HepG2 (cell line): ENCODE data around the gene LCAT. TPM values are rescaled to one million over a fixed set of nuclear protein-coding genes. Genes with fewer than 3 reads are reported as not detected.

Source experiments
- BHLHE40 ChIP-seq: IDR thresholded peaks from 2 replicates; pipeline ENCODE4 v1.6.1; 2011; ENCODE audit warnings: low read length, improper control_type of control experiment
- CENPT ChIP-seq: sonication (generic); formaldehyde crosslinking; IDR thresholded peaks from 2 replicates; pipeline ENCODE4 v1.8.0; 2022; ENCODE audit warnings: low read depth, mild to moderate bottlenecking, moderate library complexity, missing genetic modification reagents
- DPF2 ChIP-seq: sonication (generic); formaldehyde crosslinking; IDR thresholded peaks from 2 replicates; pipeline ENCODE4 v1.4.0; 2020; ENCODE audit warnings: mild to moderate bottlenecking, low read depth, missing genetic modification reagents, borderline replicate concordance
- ELK4 ChIP-seq: sonication (generic); formaldehyde crosslinking; IDR thresholded peaks from 2 replicates; pipeline ENCODE4 v1.9.0; 2021; ENCODE audit warnings: missing genetic modification reagents, borderline replicate concordance
- ERF ChIP-seq: IDR thresholded peaks from 2 replicates; pipeline ENCODE4 v1.6.1; 2018; ENCODE audit warnings: missing biosample characterization, missing genetic modification reagents
- GABPA ChIP-seq, 2 experiments: IDR thresholded peaks; 2 replicates each; pipeline ENCODE4 v1.6.1; 2011 to 2016; ENCODE audit warnings: low read depth in 2 of 2, low read length in 1 of 2, missing biosample characterization in 1 of 2, missing genetic modification characterization in 1 of 2
- KLF9 ChIP-seq: IDR thresholded peaks from 2 replicates; pipeline ENCODE4 v1.6.1; 2016; ENCODE audit warnings: low read depth
- NFKBIZ ChIP-seq: IDR thresholded peaks from 2 replicates; pipeline ENCODE4 v1.6.1; 2018; ENCODE audit warnings: missing genetic modification reagents, missing compliant biosample characterization
- RAD21 ChIP-seq: fragments of 450-650 bp; formaldehyde crosslinking; IDR thresholded peaks from 2 replicates; pipeline ENCODE4 v1.5.0; 2020; ENCODE audit warnings: mild to moderate bottlenecking
- RORA ChIP-seq: sonication (generic); formaldehyde crosslinking; IDR thresholded peaks from 2 replicates; pipeline ENCODE4 v1.5.0; 2020; ENCODE audit warnings: mild to moderate bottlenecking, missing genetic modification reagents, moderate library complexity
- SOX5 ChIP-seq: IDR thresholded peaks from 2 replicates; pipeline ENCODE4 v1.6.1; 2016; ENCODE audit warnings: borderline replicate concordance
- SP4 ChIP-seq: sonication (generic); formaldehyde crosslinking; IDR thresholded peaks from 2 replicates; pipeline ENCODE4 v1.8.1; 2023; ENCODE audit warnings: mild to moderate bottlenecking, missing genetic modification reagents
- TEAD2 ChIP-seq: sonication (generic); formaldehyde crosslinking; IDR thresholded peaks from 2 replicates; pipeline ENCODE4 v1.9.0; 2021; ENCODE audit warnings: missing genetic modification reagents
- ZBTB40 ChIP-seq, 2 experiments: fragments of 450-650 bp in 1 of 2; sonication (generic) in 1 of 2; formaldehyde crosslinking in 1 of 2; IDR thresholded peaks; 2 replicates each; pipeline versions ENCODE4 v1.6.1 to v1.8.0; 2016 to 2022; ENCODE audit warnings: antibody characterized with exemption in 1 of 2, mild to moderate bottlenecking in 1 of 2, missing genetic modification reagents in 1 of 2
- ZBTB7A ChIP-seq: sonication (generic); formaldehyde crosslinking; IDR thresholded peaks from 2 replicates; pipeline ENCODE4 v1.8.0; 2022; ENCODE audit warnings: mild to moderate bottlenecking, missing genetic modification reagents
- ZNF232 ChIP-seq: sonication (generic); formaldehyde crosslinking; IDR thresholded peaks from 2 replicates; pipeline ENCODE4 v1.4.0; 2020; ENCODE audit warnings: missing genetic modification reagents, borderline replicate concordance
- ZNF749 ChIP-seq: sonication (generic); formaldehyde crosslinking; IDR thresholded peaks from 2 replicates; pipeline ENCODE4 v1.8.0; 2022; ENCODE audit warnings: mild to moderate bottlenecking, missing genetic modification reagents, moderate library complexity, borderline replicate concordance
- polyA plus RNA-seq, 8 experiments: library from polyadenylated mRNA; depleted of rRNA in 3 of 8; stranded (reverse) in 7 of 8; unstranded in 1 of 8; fragments of >200 nt; fragmentation: Illumina TruSeq in 4 of 8; extraction: Trizol in 4 of 8; gene quantifications; 2 replicates each; pipeline versions ENCODE4 v1.2.1 to v1.2.3, GENCODE V29; 2011 to 2016; ENCODE audit warnings: low read depth in 4 of 8, missing spikeins in 1 of 8, mixed read lengths in 1 of 8; ENCODE audit not compliant: insufficient read depth in 1 of 8
- total RNA-seq, 5 experiments: library from RNA; depleted of rRNA; stranded (reverse); fragments of >200 nt; fragmentation: Illumina TruSeq; extraction: Trizol; gene quantifications; 2 replicates each; pipeline ENCODE4 v1.2.3, GENCODE V29; 2016; ENCODE audit warnings: low read depth in 1 of 5

LCAT gene
- total and polyA plus RNA-seq, 2 of the 13 experiments (the other 11 are each of a cell fraction or from before 2014, with no cell fraction given) = 36.1 to 38.9 TPM

- TF ChIP-seq ZBTB40 (IDR thresholded peaks at IDR 0.05) (no peak), ZBTB40 (CRISPR knock-in tag; IDR thresholded peaks at IDR 0.05) (no peak; the same call in 1 of the 2 replicates), ZBTB7A (CRISPR knock-in tag) (no peak), ZNF232 (CRISPR knock-in tag) (peak; percentile 47; the same call in 1 of the 2 replicates), GABPA (IDR thresholded peaks at IDR 0.05; ENCODE audit: low read depth, low read length) (no peak), GABPA (CRISPR knock-in tag; IDR thresholded peaks at IDR 0.05; ENCODE audit: low read depth) (no peak), RORA (CRISPR knock-in tag) (no peak), ERF (CRISPR knock-in tag) (no peak), CENPT (CRISPR knock-in tag) (no peak), ZNF749 (no peak), NFKBIZ (CRISPR knock-in tag) (no peak), BHLHE40 (peak; percentile 18; the same call in 1 of the 2 replicates), TEAD2 (CRISPR knock-in tag) (no peak), RAD21 (CRISPR knock-in tag) (peak; percentile 53; the same call in 1 of the 2 replicates), SP4 (CRISPR knock-in tag) (no peak), SOX5 (CRISPR knock-in tag) (no peak), DPF2 (no peak), KLF9 (CRISPR knock-in tag) (no peak), ELK4 (CRISPR knock-in tag) (no peak)
Observed at GRCh38 chr16:67942200-67942509, 1.8 kb downstream of the LCAT start (continued).
